Stimulated activated CD8-positive, alpha-beta memory T cell treated with anti-CD3 and anti-CD28 coated beads, Interleukin-4, amount 100 ng/mL, for 4 hours (primary cell): ENCODE results near the gene DPF3.

ENCODE experiments used
- DNase-seq, 2 donors: peaks; one replicate each; pipeline ENCODE4 v3.0.0-alpha.2; 2020; ENCODE audit warnings: low read depth in 2 of 2, low spot score in 1 of 2

Gene DPF3

DNA sequence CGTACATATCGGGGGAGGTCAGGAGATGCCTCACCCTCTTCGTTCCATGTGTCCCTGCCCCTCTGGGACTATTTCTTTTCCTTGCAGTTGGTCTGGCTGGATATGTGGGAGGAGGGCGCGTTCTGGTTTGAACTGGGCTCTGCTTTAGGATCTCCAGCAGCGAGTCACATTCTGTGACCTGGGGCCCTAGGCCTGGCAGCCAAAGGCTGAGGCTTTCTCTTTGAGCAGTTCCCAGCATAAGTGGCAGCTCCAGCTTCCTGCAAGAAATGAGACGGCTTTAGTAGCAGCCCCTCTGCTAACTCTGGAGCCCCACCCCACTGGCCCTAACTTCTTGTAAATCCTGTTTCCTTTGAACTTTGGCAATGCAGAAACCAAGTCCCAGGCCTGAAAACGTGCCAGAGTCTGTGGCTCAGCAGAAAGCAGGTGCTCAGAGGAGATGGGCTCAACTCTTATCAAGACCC lies 274.8 kb downstream of the DPF3 start:
- no peak for DNase-seq

DNA sequence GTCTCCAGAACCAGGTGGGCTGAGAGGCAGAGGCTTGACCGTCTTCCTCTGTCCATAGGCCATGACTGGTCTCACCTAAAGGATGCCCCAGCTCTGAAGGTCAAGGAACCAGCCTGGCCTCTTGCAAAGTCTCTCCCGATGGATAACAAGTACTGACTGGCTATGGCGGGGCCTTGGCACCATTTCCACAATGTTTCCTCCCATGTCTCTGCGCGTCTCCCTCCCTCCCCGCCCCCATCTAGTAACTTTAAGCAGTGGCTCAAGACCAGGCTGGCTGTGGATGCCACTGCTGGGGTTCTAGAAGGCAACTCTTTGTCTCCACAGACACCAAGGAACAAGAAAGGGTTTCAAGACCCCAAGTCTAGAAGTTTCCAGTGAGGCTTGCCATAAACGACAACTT lies 275.5 kb downstream of the DPF3 start:
- no peak for DNase-seq

DNA sequence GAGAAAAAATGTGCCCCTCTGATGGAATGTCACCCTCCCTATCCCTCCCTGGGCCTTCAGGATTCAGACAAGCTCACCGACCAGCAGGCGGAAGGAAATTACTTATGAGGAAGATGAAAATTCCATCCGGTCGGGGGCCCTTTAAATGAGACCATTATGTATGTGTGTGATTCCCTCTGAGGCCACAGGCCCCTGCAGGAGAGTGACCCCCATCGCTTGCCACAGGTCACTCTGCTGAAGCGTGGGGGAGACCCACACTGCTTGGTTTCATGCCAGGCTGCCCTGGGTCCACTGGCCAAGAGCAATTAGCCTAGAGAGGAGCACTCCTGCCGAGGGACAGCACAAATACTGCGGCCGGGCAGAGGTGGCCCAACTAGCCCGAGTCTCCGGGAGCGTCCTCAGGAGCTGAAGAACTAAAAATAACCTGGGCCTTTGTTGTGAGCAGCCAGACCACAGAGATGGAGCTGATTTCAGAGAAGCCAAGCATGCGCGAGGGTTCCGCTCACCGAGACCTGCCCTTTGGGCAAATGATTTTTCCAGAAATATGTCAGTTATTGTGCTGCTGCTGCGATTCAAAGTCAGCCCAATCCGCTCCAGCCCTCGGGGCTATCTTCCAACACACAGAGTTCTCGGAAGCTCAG lies 276.4 kb downstream of the DPF3 start:
- no peak for DNase-seq

DNA sequence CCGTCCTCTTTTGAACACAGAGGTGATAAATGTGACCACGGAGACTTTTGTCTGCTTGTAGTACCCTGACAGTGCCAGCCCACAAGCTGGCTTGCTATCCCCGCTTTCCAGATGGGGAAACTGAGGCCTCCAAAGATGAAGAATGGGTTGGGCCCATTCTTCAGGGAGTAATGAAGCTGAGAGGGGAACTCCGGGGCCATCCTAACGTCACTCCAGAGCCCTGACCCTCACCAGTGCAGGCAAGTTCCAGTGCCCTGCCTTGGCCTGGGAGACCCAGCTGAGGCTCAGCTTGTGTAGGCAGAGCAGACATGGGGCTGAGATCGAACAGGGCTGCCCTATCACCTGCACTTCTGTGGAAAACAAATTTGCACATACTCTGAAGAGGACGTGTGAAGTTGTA lies 277.1 kb downstream of the DPF3 start:
- DNase-seq, result no peak

DNA sequence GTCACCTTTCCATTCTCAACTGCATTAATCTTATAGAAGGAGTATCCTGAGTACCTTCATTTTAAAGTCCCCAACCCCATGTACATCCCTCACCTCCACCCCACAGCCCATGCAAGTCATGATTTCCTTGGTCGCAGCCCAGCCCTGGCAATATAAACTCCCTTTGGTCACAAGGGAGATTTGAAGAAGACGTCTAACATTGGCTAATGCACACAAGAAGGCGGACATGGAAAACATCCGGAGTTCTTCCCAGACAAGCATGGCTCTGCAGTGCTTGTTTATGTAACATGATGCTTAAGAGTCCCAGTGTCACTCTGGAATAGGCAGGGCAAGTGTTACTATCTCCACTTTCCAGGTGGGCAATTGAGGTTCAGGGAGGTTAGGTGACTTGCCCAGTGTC lies 277.6 kb downstream of the DPF3 start:
- DNase-seq, result no peak

DNA sequence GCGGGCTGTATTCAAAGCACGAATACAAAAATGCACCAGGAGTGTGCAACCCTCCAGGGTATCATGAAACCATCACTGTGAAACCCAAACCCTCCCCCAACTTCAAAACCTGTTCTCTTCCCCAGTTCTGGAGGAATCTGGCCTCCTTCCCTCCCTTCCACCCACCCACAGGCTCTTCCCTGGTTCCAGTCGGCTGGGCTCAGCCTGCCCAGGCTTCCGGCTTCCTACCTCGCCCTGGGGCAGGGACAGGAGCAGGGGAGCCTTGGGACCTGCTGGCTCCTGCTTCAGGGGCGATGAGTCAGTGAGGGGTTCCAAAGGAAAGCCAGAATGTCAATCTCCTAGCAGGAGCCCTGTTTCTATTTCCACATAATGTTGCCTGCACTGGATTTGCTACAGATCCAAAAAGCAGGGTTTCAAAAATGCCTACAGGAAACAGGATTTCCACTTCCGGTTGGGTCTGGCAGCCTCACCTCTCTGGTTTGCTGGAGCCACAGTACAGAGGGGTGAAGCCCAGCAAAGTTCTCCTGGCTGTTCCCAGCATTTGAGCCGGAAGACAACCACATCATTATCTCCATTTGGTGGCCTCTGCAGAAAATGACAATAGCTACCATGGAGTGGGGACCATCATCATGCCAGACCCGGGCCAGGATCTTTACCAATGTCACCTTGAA lies 278.3 kb downstream of the DPF3 start:
- no peak for DNase-seq

DNA sequence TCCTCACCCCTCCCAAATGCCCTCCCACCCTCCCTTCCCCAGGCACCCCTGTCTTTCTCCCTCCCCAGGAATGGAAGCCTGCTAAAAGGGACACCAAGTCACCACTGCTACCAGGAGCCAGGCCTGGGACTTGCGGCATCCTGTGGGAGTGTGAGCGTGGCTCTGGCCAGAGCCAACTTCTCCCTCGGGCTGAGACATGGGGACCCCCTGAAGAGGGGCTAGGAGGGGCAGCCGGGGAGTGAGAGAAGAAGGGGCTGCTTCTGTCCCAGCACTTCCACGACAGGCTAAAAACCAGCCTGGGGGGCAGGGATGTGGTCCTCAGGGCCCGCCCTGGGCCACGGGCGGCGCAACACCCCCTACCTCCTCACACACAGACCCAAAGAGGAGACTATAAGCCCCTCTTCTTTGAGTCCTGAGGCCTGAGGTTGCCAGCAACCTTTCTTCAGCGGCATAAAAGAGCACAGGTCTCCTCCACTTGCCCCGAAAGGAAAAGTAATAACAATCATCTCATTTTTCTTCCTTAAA lies 278.9 kb downstream of the DPF3 start:
- no peak for DNase-seq

DNA sequence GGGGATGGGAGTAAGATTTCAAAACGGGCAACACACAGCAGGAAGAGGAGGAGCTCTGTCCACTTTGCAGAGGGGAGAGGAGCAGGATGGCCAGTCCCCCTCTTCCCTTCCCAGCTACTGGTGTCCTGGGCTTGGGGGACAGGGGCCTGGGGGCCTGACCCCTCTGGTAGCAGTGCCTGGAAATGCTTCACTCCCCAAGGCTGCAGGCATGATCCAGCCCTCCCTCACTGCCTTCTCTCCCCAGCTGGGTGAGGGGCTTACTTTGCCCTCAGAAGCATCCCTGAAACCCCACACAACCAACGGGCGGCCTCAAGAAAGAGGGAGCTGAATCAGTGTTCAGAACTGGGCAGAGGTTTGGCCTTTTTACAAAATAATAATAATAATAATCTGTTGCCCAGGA lies 279.5 kb downstream of the DPF3 start:
- DNase-seq, result no peak

DNA sequence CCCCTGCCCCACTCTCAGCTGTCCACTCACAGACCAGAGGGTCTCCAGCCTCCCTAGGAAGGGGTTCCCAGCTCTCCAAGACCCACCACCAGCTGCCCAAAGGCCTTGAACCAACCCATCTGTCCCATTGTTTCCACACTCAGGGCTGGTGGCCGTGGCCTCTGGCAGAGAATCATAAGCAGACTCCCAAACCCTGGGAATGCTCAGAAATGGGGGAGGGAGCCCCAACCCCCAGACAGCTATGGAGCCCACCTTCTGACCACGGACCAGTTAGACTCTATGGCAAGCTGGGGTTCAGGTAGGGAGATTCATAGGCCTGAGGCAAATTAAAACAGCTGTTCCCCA lies 280.0 kb downstream of the DPF3 start:
- DNase-seq, result no peak

DNA sequence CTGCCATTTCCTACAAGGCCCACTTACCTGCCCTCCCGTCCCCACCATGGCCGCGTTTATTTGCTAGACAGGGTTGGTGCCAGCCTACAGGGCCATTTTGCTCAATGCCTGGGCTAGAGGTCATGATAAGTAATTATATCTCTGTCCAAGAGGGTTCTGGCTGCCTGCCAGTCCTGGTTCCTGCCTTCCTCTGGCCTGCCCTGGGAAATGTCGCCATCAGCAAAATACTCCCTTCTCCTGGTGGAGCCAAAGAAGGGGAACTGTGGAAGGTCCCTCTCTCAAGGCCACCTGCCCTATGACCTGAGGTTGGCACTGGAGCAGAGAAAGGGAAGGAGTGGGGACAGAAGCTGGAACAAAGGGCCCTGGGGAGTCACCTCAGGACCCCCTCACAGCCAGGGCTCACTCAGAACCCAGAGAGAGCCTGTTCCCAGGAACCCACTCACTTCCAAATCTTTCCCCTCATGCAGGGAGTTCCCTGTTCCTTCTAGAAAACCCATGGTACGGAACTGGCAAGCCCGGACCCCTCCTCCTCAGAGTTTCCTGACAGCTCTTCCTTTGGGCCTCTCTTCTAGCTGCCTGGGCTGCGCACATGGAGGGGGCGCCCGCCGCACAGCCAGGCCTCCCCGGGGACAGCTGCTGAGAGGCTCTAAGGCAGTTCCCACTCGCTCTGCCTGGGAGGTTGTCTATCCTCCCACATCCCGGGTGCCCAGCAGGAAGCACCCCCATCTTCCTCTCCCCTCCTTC lies 280.5 kb downstream of the DPF3 start:
- DNase-seq, result no peak

DNA sequence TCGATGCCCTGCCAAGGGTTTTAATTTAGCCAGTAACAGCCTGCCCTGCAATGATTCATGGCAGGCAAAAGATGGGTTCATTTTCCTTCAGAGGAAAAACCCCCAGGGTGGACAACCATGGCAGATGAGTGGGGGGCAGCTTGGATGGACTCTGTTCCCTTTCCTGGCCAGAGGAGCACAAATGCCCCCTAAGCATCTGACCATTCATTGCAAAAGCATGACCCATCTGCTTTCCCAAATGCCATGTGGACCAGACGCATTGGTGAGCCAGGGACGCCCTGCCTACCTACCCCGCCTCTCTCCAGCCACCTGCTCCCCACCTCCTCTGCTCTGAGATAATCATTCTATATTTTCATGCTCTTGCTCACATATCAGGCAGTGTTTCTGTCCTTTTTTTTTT lies 281.9 kb downstream of the DPF3 start:
- no peak for DNase-seq

DNA sequence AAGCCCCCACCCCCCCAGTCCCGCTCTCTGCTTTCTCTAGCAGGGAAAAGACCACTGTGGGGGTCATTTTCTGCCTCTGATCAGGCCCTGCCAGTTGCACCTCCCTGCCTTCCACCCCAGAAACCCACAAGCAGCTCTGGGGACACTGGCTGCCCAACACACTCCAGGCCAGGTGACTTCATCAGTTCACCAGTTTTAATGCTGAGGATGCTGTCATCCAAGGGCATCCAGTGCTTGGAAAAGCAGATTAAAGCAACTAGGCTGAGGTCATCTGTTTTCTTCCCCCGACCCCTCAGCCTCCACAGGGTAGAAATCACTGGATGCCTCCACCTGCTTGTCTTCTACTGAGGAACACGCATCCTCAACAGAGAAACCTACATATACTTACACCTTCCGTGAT lies 282.4 kb downstream of the DPF3 start:
- DNase-seq, result no peak

DNA sequence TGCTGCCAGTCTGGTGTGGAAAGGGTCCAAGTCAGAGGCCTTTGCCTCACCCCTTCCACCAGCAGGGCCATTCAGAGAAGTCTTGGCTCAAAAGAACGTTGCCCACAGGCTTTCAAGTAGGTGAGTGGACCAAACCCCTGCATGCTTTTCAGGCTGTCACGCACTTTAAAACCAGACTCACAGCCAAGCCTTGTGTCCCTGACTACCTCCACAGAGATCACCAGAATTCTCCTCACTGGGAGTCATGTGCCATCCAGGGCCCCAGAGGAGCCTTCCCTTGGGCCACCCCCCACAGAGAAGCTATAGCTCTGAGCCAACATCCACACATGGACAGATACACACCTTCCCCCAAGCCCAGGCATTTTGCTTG lies 283.1 kb downstream of the DPF3 start:
- no peak for DNase-seq

DNA sequence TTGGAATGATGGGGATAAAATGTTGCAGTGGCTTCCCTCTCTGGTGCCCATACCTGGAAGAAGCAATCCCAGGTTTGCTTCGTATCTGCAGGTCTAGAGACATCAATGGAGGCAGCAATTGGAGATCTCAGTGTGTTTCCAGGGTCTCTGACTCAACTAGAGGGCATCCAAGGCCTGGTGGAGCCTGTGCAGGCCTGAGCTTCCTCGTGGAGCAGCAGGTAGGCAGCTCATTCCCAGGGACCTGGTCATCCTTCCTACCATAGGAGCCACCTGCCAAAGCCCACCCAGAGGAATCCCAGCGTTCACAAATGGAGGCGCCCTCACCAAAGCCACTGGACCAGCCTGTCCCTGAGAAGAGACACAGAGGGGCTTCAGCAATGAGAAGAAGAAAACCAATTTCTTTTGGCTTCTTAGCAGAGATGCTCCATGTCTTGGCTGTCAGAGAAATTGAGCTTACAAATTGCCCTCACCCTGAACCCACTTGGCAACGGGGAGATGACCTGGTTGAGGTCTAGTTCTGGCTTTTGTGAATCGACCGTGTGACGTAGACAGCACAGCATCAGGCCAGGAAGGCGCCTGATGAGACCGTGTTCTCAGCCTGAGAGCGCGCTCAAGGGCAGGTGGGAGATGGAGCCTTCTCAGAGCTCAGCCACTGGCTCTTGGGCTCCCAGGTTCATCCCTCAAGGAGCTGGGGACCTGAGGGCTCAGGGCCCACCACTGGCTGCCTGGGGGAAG lies 283.6 kb downstream of the DPF3 start:
- DNase-seq, result no peak

DNA sequence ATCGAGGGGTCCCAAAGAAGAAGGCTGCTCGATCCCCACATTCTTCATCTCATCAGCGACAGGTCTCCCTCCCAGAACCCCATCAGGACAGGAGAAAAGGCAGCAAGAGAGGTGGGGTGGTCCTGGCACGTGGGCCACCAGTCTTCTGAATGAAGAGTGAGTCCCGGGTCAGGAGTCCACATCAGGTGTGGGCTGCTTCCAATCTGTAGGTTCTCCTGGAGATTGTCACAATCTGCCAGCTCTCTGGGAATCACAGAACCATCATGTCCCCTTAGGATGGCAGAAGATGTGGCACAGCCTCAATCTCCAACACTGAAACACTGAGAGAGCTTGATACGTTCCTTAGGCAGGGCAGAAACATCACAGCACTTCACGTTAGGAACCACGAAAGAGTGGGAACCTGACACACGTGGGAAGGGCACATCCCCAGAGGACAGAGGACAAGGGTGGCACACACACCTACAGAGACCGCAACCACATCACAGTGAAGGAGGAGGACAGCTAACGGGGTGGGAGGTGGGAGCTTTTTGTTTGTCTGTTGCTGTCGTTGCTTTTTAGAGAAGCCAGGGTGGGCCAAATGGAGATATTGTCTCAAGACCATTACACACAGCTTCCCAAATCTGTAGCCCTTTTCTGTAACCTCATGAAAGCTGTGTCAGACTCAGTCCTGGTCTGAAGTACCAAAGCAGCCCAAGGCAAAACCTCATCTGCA lies 284.5 kb downstream of the DPF3 start:
- no peak for DNase-seq

DNA sequence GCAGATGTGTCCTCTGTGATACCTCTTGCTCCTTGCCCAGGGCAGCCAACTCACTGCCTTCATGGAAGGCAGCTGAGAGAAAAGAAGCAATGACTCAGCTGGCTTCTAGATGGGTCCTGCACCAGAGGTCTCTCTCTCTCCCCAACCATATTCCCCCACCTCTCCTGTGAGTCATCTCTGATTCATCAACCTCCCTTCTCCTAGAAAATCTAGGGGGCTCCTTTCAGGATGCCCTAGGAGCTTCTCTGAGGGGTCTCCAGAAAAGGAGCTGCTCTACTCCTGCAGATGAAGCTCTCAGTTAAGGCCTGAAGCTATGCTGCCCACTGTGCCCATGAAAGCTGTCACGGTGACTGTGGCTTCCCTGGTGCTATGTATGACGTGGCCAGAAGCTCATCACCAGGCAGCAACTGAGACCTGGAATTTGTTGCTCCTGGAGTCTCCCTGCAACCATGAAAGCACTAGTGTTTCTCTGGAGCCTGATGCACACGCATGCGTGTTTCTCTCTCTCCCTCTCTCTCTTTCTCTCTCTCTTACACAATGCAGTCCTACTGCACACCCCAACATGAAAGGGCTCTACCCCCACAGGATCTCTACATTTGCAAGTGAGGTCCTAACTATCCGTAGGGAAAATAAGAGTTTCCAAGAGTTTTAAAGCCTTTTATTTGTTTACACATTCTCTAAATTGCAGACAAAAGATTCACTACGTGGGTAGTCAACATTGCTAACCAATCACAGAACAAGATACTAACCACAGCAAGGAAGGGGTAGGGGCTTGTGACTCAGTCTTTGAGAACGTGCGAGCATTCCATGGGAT lies 285.3 kb downstream of the DPF3 start:
- no peak for DNase-seq

DNA sequence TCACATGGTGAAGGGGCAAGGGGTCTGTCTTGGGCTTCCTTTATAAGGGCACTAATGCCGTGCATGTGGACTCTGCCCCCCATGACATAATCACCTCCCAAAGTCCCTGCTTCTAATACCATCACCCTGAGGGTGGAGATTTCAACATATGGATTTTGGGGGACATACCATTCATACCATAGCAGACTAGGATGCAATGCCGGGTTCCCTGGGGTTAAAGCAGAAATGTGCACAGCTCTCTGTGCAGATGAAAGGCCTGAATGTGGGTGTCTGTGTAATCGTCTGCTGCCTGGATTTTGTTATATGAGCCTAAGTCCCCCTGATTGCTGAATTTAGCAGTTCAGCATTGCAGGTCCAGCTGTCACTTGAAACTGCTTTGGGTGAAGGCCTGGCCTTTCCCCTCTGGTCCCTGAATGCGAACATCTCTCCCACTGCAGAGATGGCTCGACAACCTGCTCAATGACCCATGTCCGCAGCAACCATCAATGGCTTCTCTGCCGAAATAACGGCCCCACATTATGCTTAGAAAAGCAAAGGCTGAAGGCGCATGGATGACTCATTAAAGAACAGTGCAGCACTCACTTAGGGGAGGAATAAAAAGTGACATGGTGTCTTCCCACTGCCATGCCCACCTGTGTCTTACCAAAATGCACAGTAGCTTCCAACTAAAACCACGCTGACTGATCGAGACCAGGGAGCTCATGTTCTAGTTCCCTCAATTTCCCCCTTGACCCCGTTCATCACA lies 286.3 kb downstream of the DPF3 start:
- no peak for DNase-seq

DNA sequence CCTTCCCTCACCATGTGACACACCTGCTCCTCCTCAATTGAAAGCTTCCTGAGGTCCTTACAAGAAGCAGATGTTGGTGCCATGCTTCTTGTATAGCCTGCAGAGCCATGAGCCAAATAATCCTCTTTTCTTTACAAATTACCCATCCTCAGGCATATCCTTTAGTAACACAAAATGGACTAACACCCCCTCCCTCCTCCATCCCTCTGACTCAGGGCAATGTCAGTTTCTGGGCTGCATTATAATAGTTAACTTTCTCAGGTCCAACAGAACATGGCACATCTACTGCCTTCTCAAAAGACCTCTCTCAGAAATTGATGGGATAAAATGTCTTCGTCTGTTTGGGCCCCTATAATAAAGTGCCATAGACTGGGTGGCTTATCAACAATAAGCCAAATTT lies 287.0 kb downstream of the DPF3 start:
- DNase-seq, result no peak

DNA sequence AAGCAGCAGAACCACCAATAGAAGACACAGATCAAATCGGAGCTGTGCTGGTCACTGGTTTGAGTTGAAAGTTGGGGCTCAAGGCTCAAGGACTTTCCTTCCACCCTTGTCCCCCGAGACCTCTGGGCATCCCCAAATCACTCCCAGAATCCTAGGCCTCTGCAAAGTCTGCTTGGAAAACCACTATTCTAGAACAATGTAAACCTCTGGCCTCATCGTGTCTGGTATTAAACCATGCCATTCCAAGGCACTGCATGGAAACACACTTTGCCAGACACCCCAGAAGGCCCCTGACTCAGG lies 288.0 kb downstream of the DPF3 start:
- DNase-seq, result no peak
